NT2/D1 (cell line): ENCODE data around the gene MZT2B.
"Not testable (repeated sequence)": the region's sequence is repeated elsewhere in the genome, so short reads cannot be mapped to it uniquely, and the experiment has no call there.

ENCODE experiments used
- SUZ12 ChIP-seq: IDR thresholded peaks from 2 replicates; pipeline ENCODE4 v1.6.1; 2011; ENCODE audit not compliant: insufficient read length, insufficient read depth; ENCODE audit errors: extremely low read depth
- YY1 ChIP-seq: IDR thresholded peaks from 2 replicates; pipeline ENCODE4 v1.6.1; 2011; ENCODE audit not compliant: insufficient read length, insufficient read depth
- ZNF274 ChIP-seq: IDR thresholded peaks from 2 replicates; pipeline ENCODE4 v1.6.1; 2011; ENCODE audit warnings: mild to moderate bottlenecking, low read depth, low read length

- not testable (repeated sequence) for TF ChIP-seq YY1, ZNF274, SUZ12
These were observed 43.7 kb upstream of the MZT2B start for GRCh38 chr2:130138326-130138725.
